IPS-NIHi11 (cell line): ENCODE data around the gene HDGFL2.

ENCODE experiments used
- DNase-seq: peaks from one replicate; pipeline ENCODE4 v3.0.0; 2012; ENCODE audit warnings: mixed read lengths, low spot score

Gene HDGFL2

GRCh38 chr19:4472174-4472974 lies at the start of gene HDGFL2:
Gene HDGFL2 (plus strand): TSS chr19:4472297. CDS start chr19:4472351, 54 bp downstream.
- DNase-seq, result no peak

GRCh38 chr19:4423416-4424126 lies 48.5 kb upstream of the HDGFL2 start:
- DNase-seq, result no peak

- no peak for DNase-seq
Observed at GRCh38 chr19:4425537-4425936, 46.6 kb upstream of the HDGFL2 start.

DNA sequence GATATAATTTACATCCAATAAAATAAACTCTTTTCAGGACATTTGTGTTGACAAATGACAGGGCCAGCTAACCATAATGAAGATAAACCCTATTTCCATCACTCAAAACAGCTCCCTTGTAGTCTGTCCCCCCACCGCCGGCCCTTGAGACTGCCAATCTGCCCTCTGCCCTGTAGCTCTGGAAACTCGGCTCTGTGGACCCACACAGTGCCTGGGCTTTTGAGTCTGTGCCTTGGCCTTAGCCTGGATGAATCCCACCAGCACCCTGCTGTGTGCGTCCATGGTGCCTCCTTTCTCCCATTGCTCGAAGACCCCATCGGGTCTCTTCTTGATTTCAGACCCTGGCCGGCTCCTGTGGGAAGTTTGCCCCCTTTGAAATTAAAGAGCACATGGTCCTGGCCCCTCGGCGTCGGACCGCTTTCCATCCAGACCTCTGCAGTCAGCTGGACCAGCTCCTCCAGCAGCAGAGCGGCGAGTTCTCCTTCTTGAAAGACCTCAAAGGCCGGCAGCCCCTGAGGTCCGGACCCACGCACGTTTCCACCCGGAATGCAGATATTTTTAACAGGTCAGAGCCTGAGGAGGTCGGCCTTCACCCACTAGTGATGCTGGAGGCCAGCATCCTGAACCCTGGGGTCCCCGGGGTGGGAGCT lies 43.6 kb upstream of the HDGFL2 start:
- no peak for DNase-seq

DNA sequence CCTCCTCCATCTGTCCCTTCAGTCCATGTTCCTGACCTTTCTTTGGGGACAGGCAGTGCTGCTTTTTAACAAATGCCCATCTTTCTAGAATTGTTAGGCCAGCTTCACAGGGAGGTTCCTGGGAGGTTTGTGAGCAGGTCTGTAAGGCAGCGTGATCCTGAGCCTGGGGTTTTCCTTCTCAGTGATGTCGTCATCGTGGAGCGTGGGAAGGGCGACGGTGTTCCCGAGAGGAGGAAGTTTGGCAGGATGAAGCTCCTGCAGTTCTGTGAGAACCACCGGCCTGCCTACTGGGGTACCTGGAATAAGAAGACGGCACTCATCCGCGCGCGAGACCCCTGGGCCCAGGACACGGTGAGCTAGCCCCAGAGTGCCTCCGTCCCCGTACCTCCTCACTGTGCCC lies 42.8 kb upstream of the HDGFL2 start:
- DNase-seq, result no peak

DNA sequence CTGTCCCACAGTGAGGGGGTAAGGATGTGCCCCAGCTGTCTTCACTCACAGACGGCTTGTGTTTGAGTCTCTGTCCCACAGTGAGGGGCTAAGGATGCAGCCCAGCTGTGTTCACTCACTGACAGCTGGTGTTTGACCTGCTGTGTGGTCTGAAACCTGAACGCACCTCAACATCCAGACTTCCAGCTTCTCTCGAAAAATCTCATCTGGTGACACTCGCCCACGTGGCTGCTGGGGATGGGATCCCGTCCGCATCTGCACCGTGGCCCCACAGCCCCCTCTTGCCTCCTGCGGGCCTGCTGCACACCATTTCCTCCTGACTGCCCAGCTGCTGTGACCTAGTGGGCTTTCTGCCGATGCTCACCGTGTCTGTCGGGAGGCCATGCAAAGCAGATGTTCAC lies 42.3 kb upstream of the HDGFL2 start:
- DNase-seq, result no peak

GRCh38 chr19:4430760-4431159 lies 41.3 kb upstream of the HDGFL2 start:
- no peak for DNase-seq

DNA sequence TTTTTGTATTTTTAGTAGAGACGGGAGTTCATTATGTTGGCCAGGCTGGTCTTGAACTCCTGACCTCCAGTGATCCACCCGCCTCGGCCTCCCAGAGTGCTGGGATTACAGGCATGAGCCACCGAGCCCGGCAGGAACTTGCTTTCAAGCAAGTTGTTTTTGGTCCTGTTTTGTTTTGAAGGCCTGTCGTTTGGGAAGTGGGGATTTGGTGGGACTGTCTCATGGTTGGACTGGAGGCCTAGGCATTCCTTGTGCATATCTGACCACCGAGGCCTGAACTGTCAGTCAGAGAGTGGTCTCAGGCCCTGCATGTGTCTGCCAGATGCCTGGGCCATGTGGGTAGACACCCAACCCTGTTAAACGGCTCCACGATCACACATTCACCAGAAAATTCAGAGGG lies 40.8 kb upstream of the HDGFL2 start:
- DNase-seq, result no peak

GRCh38 chr19:4431808-4432674 lies 40.1 kb upstream of the HDGFL2 start:
- no peak for DNase-seq

- no peak for DNase-seq
Observed at GRCh38 chr19:4432918-4433506, 39.1 kb upstream of the HDGFL2 start.

DNA sequence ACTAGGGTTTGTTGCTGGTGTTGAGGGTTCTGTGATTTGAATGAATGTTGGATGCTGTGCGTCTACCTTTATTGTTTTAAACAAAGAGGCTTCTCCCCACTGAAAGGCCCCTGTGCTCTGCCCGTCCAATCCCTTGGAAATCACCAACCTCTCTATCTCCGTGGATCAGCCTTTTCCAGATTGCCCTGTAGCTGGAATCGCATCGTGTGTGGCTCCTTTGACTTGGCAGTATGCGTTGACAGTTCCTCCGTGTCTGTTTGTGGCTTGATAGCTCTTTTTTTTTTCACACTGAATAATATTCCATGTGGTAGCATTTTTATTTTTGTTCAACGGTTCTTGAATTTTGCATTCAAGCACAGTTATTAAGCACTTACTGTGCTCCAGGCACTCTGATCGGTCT lies 37.7 kb upstream of the HDGFL2 start:
- DNase-seq, result no peak

GRCh38 chr19:4436231-4436630 lies 35.9 kb upstream of the HDGFL2 start:
- DNase-seq, result no peak

DNA sequence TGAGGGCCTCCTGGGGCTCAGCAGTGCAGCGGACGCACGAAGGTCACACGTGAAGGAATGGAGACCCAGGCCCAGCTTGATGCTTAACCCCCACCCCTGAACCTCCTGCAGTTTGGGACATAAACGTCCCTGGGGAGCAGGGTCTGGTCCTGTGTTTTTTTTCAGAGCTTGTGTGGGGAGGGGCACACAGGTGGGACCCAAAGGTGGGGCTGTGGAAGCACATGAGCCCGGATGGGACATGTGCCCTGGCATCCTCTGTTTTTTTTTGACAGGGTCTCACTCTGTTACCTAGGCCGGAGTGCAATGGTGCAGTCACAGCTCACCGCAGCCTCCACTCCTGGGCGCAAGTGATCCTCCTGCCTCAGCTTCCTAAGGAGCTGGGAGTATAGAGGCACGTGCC lies 35.0 kb upstream of the HDGFL2 start:
- DNase-seq, result no peak

GRCh38 chr19:4439243-4439642 lies 32.9 kb upstream of the HDGFL2 start:
- no peak for DNase-seq

GRCh38 chr19:4441994-4442818 lies 29.9 kb upstream of the HDGFL2 start:
- DNase-seq, result no peak

DNA sequence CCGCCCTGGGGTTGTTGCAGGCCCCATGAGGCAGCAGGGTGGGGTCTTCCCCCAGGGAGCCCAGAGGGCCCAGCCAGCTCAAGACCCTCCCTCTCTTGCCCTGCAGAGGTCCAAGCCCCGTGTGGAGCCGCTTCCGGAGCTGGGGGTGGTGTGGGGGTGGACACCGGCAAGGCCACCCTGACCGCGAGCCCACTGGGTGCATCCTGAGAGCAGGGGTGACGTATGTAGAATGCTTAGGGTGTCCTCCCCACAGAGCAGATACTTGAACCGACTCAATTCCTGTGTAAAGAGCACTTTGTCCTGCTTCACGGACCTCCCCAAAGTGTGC lies 29.3 kb upstream of the HDGFL2 start:
- no peak for DNase-seq

- no peak for DNase-seq
Observed at GRCh38 chr19:4443188-4443587, 28.9 kb upstream of the HDGFL2 start.

- DNase-seq, result no peak
Observed at GRCh38 chr19:4443966-4444764, 27.9 kb upstream of the HDGFL2 start.

- peak; percentile 22 for DNase-seq
Observed at GRCh38 chr19:4444765-4445741, 27.0 kb upstream of the HDGFL2 start.
